ENCODE data around the gene PTPRA. TPM values are rescaled to one million over a fixed set of nuclear protein-coding genes. Genes with fewer than 3 reads are reported as not detected.
A peak's percentile ranks its signal among the peaks of the same experiment; 100 is the strongest.

The PTPRA gene
- total RNA-seq, 6 experiments from 2014 or later = 15.7 to 22.1 (median 18.6) TPM

GRCh38 chr20:3042625-3043024 lies 169.3 kb downstream of the PTPRA start:
- no peaks in the 10 kb centered on the region for H3K9me3 ChIP-seq
- H3K4me3 ChIP-seq = peak overlapping the region in 1 of 3 donors; percentile 31
- H3K36me3 ChIP-seq = peaks cover 0 to 6% (median 0%) of the 10 kb centered on the region in 4 donors
- DNase-seq (peak; percentile 48 to 87 (median 86)), ATAC-seq (peak in 3 of 4 donors; percentile 10 to 45 (median 12))
- no CpG with 5 or more reads among the region's 5 CpGs for WGBS (ENCODE audit: insufficient coverage, low coverage, low lambda C conversion rate, missing lambda C conversion rate)
- TF ChIP-seq POLR2A (IDR thresholded peaks at IDR 0.05) (no peak), CTCF (IDR thresholded peaks at IDR 0.05) (no peak)
- intact Hi-C loops (cut with DNase I) = loop anchor here in 1 of 2 donors (10.0 kb wide), 1 partner anchor 72 kb away; no protein-coding TSS in a partner anchor
- peak overlapping the region in 2 of 3 donors; percentile 50 to 83 for H3K27ac ChIP-seq
- peaks cover 0 to 23% (median 5%) of the 10 kb centered on the region in 4 donors for H3K4me1 ChIP-seq
- H3K27me3 ChIP-seq = no peaks in the 10 kb centered on the region

GRCh38 chr20:3043322-3043721 lies 170.0 kb downstream of the PTPRA start, which contains the start of gene GNRH2:
GNRH2 (plus strand) TSS chr20:3043622; CDS start chr20:3044415, 793 bp downstream.
- Histone ChIP-seq H3K4me1 (peaks cover 0 to 25% (median 5%) of the 10 kb centered on the region in 4 donors), H3K9me3 (no peaks in the 10 kb centered on the region), H3K27ac (peak within 1 kb of the TSS in 2 of 3 donors; percentile 50 to 83), H3K36me3 (peaks cover 0 to 13% (median 2%) of the 10 kb centered on the region in 4 donors), H3K4me3 (peak within 1 kb of the TSS in 1 of 3 donors; percentile 31), H3K27me3 (no peaks in the 10 kb centered on the region)
- TF ChIP-seq CTCF (IDR thresholded peaks at IDR 0.05) (no peak), POLR2A (IDR thresholded peaks at IDR 0.05) (no peak)
- ATAC-seq = no peak
- no peak for DNase-seq
- intact Hi-C loops (cut with DNase I) = loop anchor here in 1 of 2 donors (10.0 kb wide), 1 partner anchor 71 kb away; no protein-coding TSS in a partner anchor
- no CpG with 5 or more reads among the region's 3 CpGs for WGBS (ENCODE audit: insufficient coverage, low coverage, low lambda C conversion rate, missing lambda C conversion rate)

GRCh38 chr20:3044336-3044965 lies 171.2 kb downstream of the PTPRA start:
- ATAC-seq (no peak), DNase-seq (no peak)
- H3K27ac ChIP-seq = no peak overlapping the region
- H3K4me3 ChIP-seq = no peak overlapping the region
- H3K9me3 ChIP-seq = no peaks in the 10 kb centered on the region
- TF ChIP-seq CTCF (IDR thresholded peaks at IDR 0.05) = no peak
- no peak for TF ChIP-seq POLR2A (IDR thresholded peaks at IDR 0.05)
- intact Hi-C loops (cut with DNase I) = loop anchor here in 1 of 2 donors (10.0 kb wide), 1 partner anchor 70 kb away; no protein-coding TSS in a partner anchor
- H3K4me1 ChIP-seq = peaks cover 0 to 27% (median 5%) of the 10 kb centered on the region in 4 donors
- no peaks in the 10 kb centered on the region for H3K27me3 ChIP-seq
- no CpG with 5 or more reads among the region's 8 CpGs for WGBS (ENCODE audit: insufficient coverage, low coverage, low lambda C conversion rate, missing lambda C conversion rate)
- H3K36me3 ChIP-seq = peaks cover 0 to 21% (median 9%) of the 10 kb centered on the region in 4 donors

- DNase-seq (peak in 1 of 3 donors; percentile 90), ATAC-seq (peak; percentile 60 to 76 (median 71))
- intact Hi-C loops (cut with DNase I) = loop anchor here in 1 of 2 donors (10.0 kb wide), 1 partner anchor 70 kb away; no protein-coding TSS in a partner anchor
- Histone ChIP-seq H3K9me3 (no peaks in the 10 kb centered on the region), H3K36me3 (peaks cover 0 to 26% (median 12%) of the 10 kb centered on the region in 4 donors), H3K27me3 (no peaks in the 10 kb centered on the region), H3K27ac (peak overlapping the region; percentile 63 to 86 (median 77)), H3K4me1 (peaks cover 0 to 27% (median 5%) of the 10 kb centered on the region in 4 donors), H3K4me3 (peak overlapping the region; percentile 81 to 98 (median 86))
- no peak for TF ChIP-seq POLR2A (IDR thresholded peaks at IDR 0.05)
- 8% methylated on average over 6 of the region's 24 CpGs for WGBS (ENCODE audit: insufficient coverage, low coverage, low lambda C conversion rate, missing lambda C conversion rate)
Observed at GRCh38 chr20:3045042-3045815, 171.9 kb downstream of the PTPRA start.

All from right lobe of liver (tissue), 6 donors.